Prostate gland (tissue), 2 donors: ENCODE measurements around the gene RTN4RL1.

Experiments
- CTCF ChIP-seq, 4 experiments: fragments of 200-600 bp in 2 of 4; fragments of 450-650 bp in 2 of 4; sonication (generic) in 2 of 4; IDR thresholded peaks; 1 replicate in 3 of 4; 2 replicates in 1 of 4; pipeline ENCODE4 v1.5.1; 2016 to 2019; ENCODE audit warnings: antibody characterized with exemption in 4 of 4, mild to moderate bottlenecking in 2 of 4, moderate library complexity in 2 of 4
- POLR2A ChIP-seq: fragments of 450-650 bp; IDR thresholded peaks from one replicate; pipeline ENCODE4 v1.6.1; 2016; ENCODE audit warnings: antibody characterized with exemption, mild to moderate bottlenecking

GRCh38 chr17:2051933-2052559, 26.9 kb upstream of the RTN4RL1 start:
- no peak for TF ChIP-seq CTCF (IDR thresholded peaks at IDR 0.05)
- TF ChIP-seq POLR2A, result no peak
